H1 (cell line): ENCODE data around the gene CADPS. TPM values are rescaled to one million over a fixed set of nuclear protein-coding genes. Genes with fewer than 3 reads are reported as not detected.
A peak's percentile ranks its signal among the peaks of the same experiment; 100 is the strongest.

Experiments
- CTCF ChIA-PET: fragments of 300-600 bp; sonication (Branson Sonifier 250); formaldehyde crosslinking; loops from one replicate; lab custom pipeline; 2021; ENCODE audit not compliant: partially characterized antibody; lab: Charles Lee
- POLR2A ChIA-PET: fragments of 300-600 bp; sonication (Branson Sonifier 250); formaldehyde crosslinking; loops from one replicate; lab custom pipeline; 2021; ENCODE audit warnings: inconsistent platforms; ENCODE audit not compliant: partially characterized antibody; lab: Charles Lee
- DNase-seq, 2 experiments: peaks; one replicate each; pipeline versions ENCODE4 v3.0.0 to v3.0.0-alpha.2; 2010 to 2022; ENCODE audit warnings: low spot score in 2 of 2, low read depth in 1 of 2, mixed read lengths in 1 of 2
- FAIRE-seq: peaks from 2 replicates; lab custom pipeline; 2011; peaks lifted over from hg19 to GRCh38; lab: Jason Lieb, UNC
- H2AFZ ChIP-seq: 2 replicates; pipeline ENCODE4 v1.8.1; 2012; ENCODE audit warnings: low read length, inconsistent platforms
- H2AK5ac ChIP-seq: 2 replicates; pipeline ENCODE4 v1.6.1; 2013; ENCODE audit warnings: low read depth, low read length
- H2BK120ac ChIP-seq: replicated peaks from 2 replicates; pipeline ENCODE3; 2013; ENCODE audit warnings: low read depth, low read length, inconsistent platforms
- H2BK12ac ChIP-seq: 2 replicates; pipeline ENCODE4 v1.6.1; 2013; ENCODE audit warnings: low read depth, low read length
- H2BK15ac ChIP-seq: 2 replicates; pipeline ENCODE4 v1.6.1; 2013; ENCODE audit warnings: low read length
- H2BK20ac ChIP-seq: 2 replicates; pipeline ENCODE4 v1.6.1; 2013; ENCODE audit warnings: low read length
- H2BK5ac ChIP-seq: 2 replicates; pipeline ENCODE4 v1.6.1; 2013; ENCODE audit warnings: low read depth, low read length
- H3K14ac ChIP-seq: 2 replicates; pipeline ENCODE4 v1.6.1; 2013; ENCODE audit warnings: inconsistent platforms; ENCODE audit not compliant: insufficient read length
- H3K18ac ChIP-seq: 2 replicates; pipeline ENCODE4 v1.6.1; 2013; ENCODE audit warnings: low read length; ENCODE audit errors: extremely low read depth
- H3K23ac ChIP-seq: 2 replicates; pipeline ENCODE4 v1.6.1; 2013; ENCODE audit warnings: inconsistent platforms; ENCODE audit not compliant: insufficient read length
- H3K23me2 ChIP-seq: 2 replicates; pipeline ENCODE4 v1.6.1; 2013; ENCODE audit warnings: low read depth, low read length
- H3K27ac ChIP-seq: 2 replicates; pipeline ENCODE4 v1.6.1; 2011; ENCODE audit warnings: low read depth, low read length, inconsistent platforms
- H3K27me3 ChIP-seq, 4 experiments: replicated peaks in 1 of 4; 1 replicate in 1 of 4; 2 replicates in 3 of 4; pipeline versions ENCODE4 v1.6.1 to v1.8.1; 2011 to 2013; ENCODE audit warnings: low read length in 3 of 4, mild to moderate bottlenecking in 3 of 4, inconsistent platforms in 2 of 4, mixed read lengths in 2 of 4, moderate library complexity in 1 of 4; ENCODE audit not compliant: control insufficient read depth in 3 of 4, insufficient read depth in 3 of 4; ENCODE audit errors: extremely low read depth in 1 of 4
- H3K36me3 ChIP-seq, 4 experiments: 2 replicates each; pipeline versions ENCODE4 v1.6.1 to v1.8.1; 2011 to 2013; ENCODE audit warnings: mild to moderate bottlenecking in 4 of 4, low read length in 3 of 4, moderate library complexity in 2 of 4, control low read depth in 1 of 4, inconsistent platforms in 1 of 4; ENCODE audit not compliant: insufficient read depth in 4 of 4, control insufficient read depth in 2 of 4
- H3K4ac ChIP-seq: replicated peaks from 2 replicates; pipeline ENCODE3; 2013; ENCODE audit warnings: low read length, low read depth, mixed read lengths, inconsistent platforms; ENCODE audit not compliant: insufficient read length
- H3K4me1 ChIP-seq, 4 experiments: replicated peaks in 1 of 4; 1 replicate in 1 of 4; 2 replicates in 3 of 4; pipeline versions ENCODE4 v1.6.1 to v1.8.1; 2011 to 2013; ENCODE audit warnings: low read length in 3 of 4, inconsistent platforms in 2 of 4, mixed read lengths in 1 of 4; ENCODE audit not compliant: insufficient read depth in 4 of 4, control insufficient read depth in 3 of 4
- H3K4me2 ChIP-seq, 2 experiments: 2 replicates each; pipeline versions ENCODE4 v1.6.1 to v1.8.1; 2011 to 2013; ENCODE audit warnings: low read depth in 2 of 2, low read length in 2 of 2, control low read depth in 1 of 2, inconsistent platforms in 1 of 2, mild to moderate bottlenecking in 1 of 2; ENCODE audit not compliant: insufficient read depth in 1 of 2
- H3K4me3 ChIP-seq, 4 experiments: fragments of 200-600, 300-600 bp in 1 of 4; sonication (generic), shearing (Covaris generic), sonication (Bioruptor Twin) in 1 of 4; 2 replicates each; pipeline versions ENCODE4 v1.5.1 to v1.8.1; 2011 to 2016; ENCODE audit warnings: low read length in 4 of 4, low read depth in 3 of 4, control low read depth in 2 of 4, inconsistent platforms in 2 of 4, mild to moderate bottlenecking in 2 of 4, mixed read lengths in 1 of 4, moderate library complexity in 1 of 4; ENCODE audit not compliant: insufficient read depth in 2 of 4; ENCODE audit errors: extremely low read depth in 1 of 4
- H3K56ac ChIP-seq: replicated peaks from 2 replicates; pipeline ENCODE3; 2013; ENCODE audit warnings: low read depth, mild to moderate bottlenecking, mixed read lengths, low read length, inconsistent platforms; ENCODE audit not compliant: insufficient read length
- H3K79me1 ChIP-seq: 2 replicates; pipeline ENCODE4 v1.6.1; 2013; ENCODE audit warnings: low read depth, low read length, control low read depth
- H3K79me2 ChIP-seq, 2 experiments: 2 replicates each; pipeline versions ENCODE4 v1.6.1 to v1.8.1; 2012 to 2013; ENCODE audit warnings: low read length in 2 of 2, mild to moderate bottlenecking in 2 of 2, inconsistent platforms in 1 of 2; ENCODE audit not compliant: insufficient read depth in 2 of 2, control insufficient read depth in 1 of 2
- H3K9ac ChIP-seq, 4 experiments: replicated peaks in 1 of 4; 1 replicate in 1 of 4; 2 replicates in 3 of 4; pipeline versions ENCODE4 v1.6.1 to v1.8.1; 2011 to 2013; ENCODE audit warnings: low read depth in 3 of 4, low read length in 3 of 4, control low read depth in 2 of 4, mild to moderate bottlenecking in 2 of 4, moderate library complexity in 2 of 4, inconsistent platforms in 1 of 4; ENCODE audit errors: extremely low read depth in 1 of 4
- H3K9me3 ChIP-seq, 2 experiments: 2 replicates each; pipeline versions ENCODE4 v1.6.1 to v1.8.1; 2012 to 2013; ENCODE audit warnings: mild to moderate bottlenecking in 2 of 2, moderate library complexity in 2 of 2, control low read depth in 1 of 2, inconsistent platforms in 1 of 2, low read depth in 1 of 2, low read length in 1 of 2, mixed read lengths in 1 of 2; ENCODE audit not compliant: insufficient read depth in 2 of 2
- H4K20me1 ChIP-seq, 2 experiments: replicated peaks in 1 of 2; 2 replicates each; pipeline versions ENCODE3 to v1.8.1; 2011 to 2013; ENCODE audit warnings: inconsistent platforms in 2 of 2, low read length in 2 of 2, mild to moderate bottlenecking in 1 of 2; ENCODE audit not compliant: insufficient read depth in 2 of 2, control insufficient read depth in 1 of 2
- H4K5ac ChIP-seq: 2 replicates; pipeline ENCODE4 v1.6.1; 2013; ENCODE audit warnings: low read length, low read depth, mixed read lengths, inconsistent platforms; ENCODE audit not compliant: insufficient read length
- H4K8ac ChIP-seq: 2 replicates; pipeline ENCODE4 v1.8.0; 2013; ENCODE audit warnings: mild to moderate bottlenecking, moderate library complexity, low read length, inconsistent platforms; ENCODE audit not compliant: insufficient read depth; ENCODE audit errors: extremely low read depth
- H4K91ac ChIP-seq: replicated peaks from 2 replicates; pipeline ENCODE3; 2013; ENCODE audit warnings: low read length, mixed read lengths, inconsistent platforms; ENCODE audit not compliant: insufficient read length
- ASH2L ChIP-seq: fragments of 200-600, 300-600 bp; sonication (generic); IDR thresholded peaks from one replicate; pipeline ENCODE4 v1.7.1; 2017; ENCODE audit warnings: low read length
- CHD2 ChIP-seq: IDR thresholded peaks from 2 replicates; pipeline ENCODE4 v1.6.1; 2012; ENCODE audit warnings: low read length, improper control_type of control experiment
- CTBP2 ChIP-seq: IDR thresholded peaks from 2 replicates; pipeline ENCODE4 v1.7.0; 2011; ENCODE audit warnings: borderline replicate concordance, mild to moderate bottlenecking, moderate library complexity, mixed read lengths, low read length; ENCODE audit not compliant: insufficient read depth, insufficient read length
- EZH2 ChIP-seq: fragments of 200-600 bp; sonication (generic); IDR thresholded peaks from 2 replicates; pipeline ENCODE4 v1.7.1; 2012; ENCODE audit warnings: low read depth, mild to moderate bottlenecking, moderate library complexity, low read length, inconsistent platforms; ENCODE audit not compliant: severe bottlenecking
- KDM4A ChIP-seq: IDR thresholded peaks from one replicate; pipeline ENCODE4 v1.7.1; 2012; ENCODE audit warnings: low read depth, mild to moderate bottlenecking, moderate library complexity, low read length, inconsistent platforms; ENCODE audit not compliant: severe bottlenecking
- RNF2 ChIP-seq: fragments of 200-900, 300-1000 bp; sonication (generic); IDR thresholded peaks from 2 replicates; pipeline ENCODE4 v1.7.1; 2016; ENCODE audit warnings: borderline replicate concordance, low read depth, mild to moderate bottlenecking, antibody characterized with exemption, low read length; ENCODE audit not compliant: poor library complexity, severe bottlenecking; ENCODE audit errors: missing control alignments
- WGBS, 2 experiments: shearing (Covaris generic) in 1 of 2; methylation state at CpG; one replicate each; pipeline versions ENCODE4 v1.1.6 to v1.1.7; 2013 to 2015; ENCODE audit warnings: low lambda C conversion rate in 2 of 2, mixed read lengths in 2 of 2, inconsistent platforms in 1 of 2, low coverage in 1 of 2, missing lambda C conversion rate in 1 of 2; ENCODE audit not compliant: insufficient replicate concordance in 2 of 2, insufficient coverage in 1 of 2, insufficient read length in 1 of 2; ENCODE audit errors: extremely low coverage in 1 of 2, missing lambda C conversion rate in 1 of 2; 5-methylcytosine and 5-hydroxymethylcytosine counted together
- polyA plus RNA-seq, 7 experiments: library from polyadenylated mRNA; depleted of rRNA in 3 of 7; stranded (reverse) in 5 of 7; unstranded in 2 of 7; fragments of >200 nt in 5 of 7; fragments of 200-250 nt in 2 of 7; gene quantifications; 1 replicate in 5 of 7; 2 replicates in 1 of 7; 4 replicates in 1 of 7; pipeline versions ENCODE4 v1.2.1 to v1.2.3, GENCODE V29; 2011 to 2013; ENCODE audit warnings: missing spikeins in 2 of 7, mixed read lengths in 2 of 7
- total RNA-seq: library from RNA; stranded (reverse); fragmentation: NEBNext Ultra II Directional; extraction: Animal tissue kit (Norgen Biotek cat#: 25700); gene quantifications from 2 replicates; pipeline ENCODE4 v1.2.1, GENCODE V29; 2021
- TF ChIP-seq, protein P1 (sequence below): IDR thresholded peaks from 2 replicates; pipeline ENCODE4 v1.6.1; 2012; ENCODE audit warnings: inconsistent platforms
- TF ChIP-seq, protein P2 (sequence below): IDR thresholded peaks from 2 replicates; pipeline ENCODE4 v1.6.1; 2012; ENCODE audit warnings: inconsistent platforms

Gene CADPS
- total and polyA plus RNA-seq, 2 of the 8 experiments (the other 6 are each of a cell fraction or from before 2014, with no cell fraction given) = 7.1 to 10.2 TPM

DNA sequence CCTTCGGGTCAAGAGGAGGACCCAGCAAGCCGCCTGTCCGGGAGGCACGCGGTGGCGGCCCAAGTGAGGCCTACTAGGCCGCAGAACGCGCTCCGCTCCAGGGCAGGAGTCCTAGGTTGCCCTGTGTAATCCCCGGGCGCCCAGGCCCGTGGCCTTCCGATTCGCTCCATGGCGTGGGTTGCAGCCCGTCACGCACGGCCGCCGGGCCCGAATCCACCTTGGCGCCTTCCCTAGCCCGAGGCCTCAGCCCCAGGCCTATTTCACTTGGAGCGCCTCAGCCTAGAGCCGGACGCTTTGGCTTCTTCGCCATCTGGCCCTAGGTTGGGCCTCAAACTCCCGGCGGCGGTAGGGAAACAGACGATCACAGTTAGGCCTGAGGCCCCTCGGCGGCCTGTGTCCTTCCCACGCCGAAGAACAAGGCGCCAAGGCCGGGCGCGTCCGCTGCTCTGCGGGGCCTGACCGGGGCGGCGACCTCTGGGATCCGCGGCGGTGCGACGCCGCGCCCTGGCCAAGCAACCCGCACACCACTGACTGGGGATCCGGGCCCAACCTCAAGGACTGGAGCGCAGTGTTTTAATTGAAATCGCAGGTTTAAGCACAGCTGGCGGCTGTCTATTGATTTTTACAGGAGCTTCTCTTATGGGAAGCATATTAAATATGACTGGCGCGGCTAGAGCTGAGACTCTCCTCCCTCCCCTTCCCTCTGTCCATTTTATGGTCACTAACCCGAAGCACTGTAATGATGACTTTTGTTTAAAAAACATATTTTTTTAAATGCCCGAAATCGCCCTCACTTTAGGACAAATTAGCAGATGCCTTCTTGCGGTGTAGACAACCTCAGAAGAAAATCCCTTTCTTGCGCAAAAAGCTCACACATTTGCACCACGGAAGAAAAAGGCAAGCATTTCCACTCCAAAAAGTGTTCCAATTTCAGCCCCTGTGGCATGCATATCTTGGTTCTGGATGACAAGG, 498.0 kb downstream of the CADPS start:
- no peak overlapping the region for H3K14ac ChIP-seq
- no peak overlapping the region for H3K23ac ChIP-seq
- H2BK15ac ChIP-seq = peak overlapping the region; percentile 0; the same call in 1 of the 2 replicates
- peak overlapping the region; percentile 42; the same call in 1 of the 2 replicates for H3K18ac ChIP-seq
- H3K9me3 ChIP-seq = no peaks in the 10 kb centered on the region; a peak in 2 of 4 replicates
- H3K36me3 ChIP-seq = 0 out of 8 replicates have a peak, but pooled peaks cover 0 to 4% (median 0%) of the 10 kb centered on the region in 4 experiments
- ChIA-PET CTCF (interaction anchor here (0.9 to 2.2 kb wide), 6 partner anchors 9 to 179 kb away, joined by 3 to 14 read pairs (median 3); no protein-coding TSS in a partner anchor), POLR2A (interaction anchor here (1.2 to 5.3 kb wide), 4 partner anchors 8 to 183 kb away, joined by 3 to 26 read pairs (median 6); no protein-coding TSS in a partner anchor)
- H2BK5ac ChIP-seq = no peak overlapping the region
- peak in 1 of 2 experiments; percentile 79 for DNase-seq
- peak overlapping the region in 3 of 4 experiments; percentile 10 to 51 (median 12); a peak in 3 of 8 replicates for H3K4me3 ChIP-seq
- no peak overlapping the region for H4K5ac ChIP-seq
- H2BK20ac ChIP-seq = peak overlapping the region; percentile 18; the same call in 1 of the 2 replicates
- H3K27ac ChIP-seq = no peak overlapping the region
- no peak overlapping the region for H2BK120ac ChIP-seq
- no peak overlapping the region for H3K56ac ChIP-seq
- H3K27me3 ChIP-seq = peaks cover 82 to 100% (median 99%) of the 10 kb centered on the region in 4 experiments
- H4K20me1 ChIP-seq = peaks cover 3 to 16% of the 10 kb centered on the region in 2 experiments
- no peaks in the 10 kb centered on the region for H3K79me1 ChIP-seq
- peaks cover 3% of the 10 kb centered on the region; the same call in 1 of the 2 replicates for H3K23me2 ChIP-seq
- H4K8ac ChIP-seq = peak overlapping the region; percentile 64
- no peak overlapping the region for H4K91ac ChIP-seq
- no peak overlapping the region for H3K9ac ChIP-seq
- no peak overlapping the region for H2AK5ac ChIP-seq
- 6% methylated on average over 54 of the region's 65 CpGs; no CpG with 5 or more reads in 1 of the 2 experiments for WGBS, 2 experiments
- H3K4ac ChIP-seq = no peak overlapping the region
- H2AFZ ChIP-seq = no peak overlapping the region
- H3K79me2 ChIP-seq = no peaks in the 10 kb centered on the region
- H3K4me1 ChIP-seq = peaks cover 25 to 55% (median 30%) of the 10 kb centered on the region in 4 experiments
- peak overlapping the region; percentile 68 to 70 for H3K4me2 ChIP-seq
- peak overlapping the region; percentile 11; the same call in 1 of the 2 replicates for H2BK12ac ChIP-seq
- no peak for FAIRE-seq
- TF ChIP-seq EZH2 (peak; percentile 100), KDM4A (peak; percentile 44), ASH2L (no peak), CHD2 (no peak), CTBP2 (peak; percentile 51), RNF2 (peak; percentile 95)
- TF ChIP-seq, protein P1, sequence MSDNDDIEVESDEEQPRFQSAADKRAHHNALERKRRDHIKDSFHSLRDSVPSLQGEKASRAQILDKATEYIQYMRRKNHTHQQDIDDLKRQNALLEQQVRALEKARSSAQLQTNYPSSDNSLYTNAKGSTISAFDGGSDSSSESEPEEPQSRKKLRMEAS = peak; percentile 94
- TF ChIP-seq, protein P2, sequence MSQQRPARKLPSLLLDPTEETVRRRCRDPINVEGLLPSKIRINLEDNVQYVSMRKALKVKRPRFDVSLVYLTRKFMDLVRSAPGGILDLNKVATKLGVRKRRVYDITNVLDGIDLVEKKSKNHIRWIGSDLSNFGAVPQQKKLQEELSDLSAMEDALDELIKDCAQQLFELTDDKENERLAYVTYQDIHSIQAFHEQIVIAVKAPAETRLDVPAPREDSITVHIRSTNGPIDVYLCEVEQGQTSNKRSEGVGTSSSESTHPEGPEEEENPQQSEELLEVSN = peak; percentile 90
